CD14-positive monocyte (primary cell): ENCODE measurements around the gene PTPRN2. TPM values are rescaled to one million over a fixed set of nuclear protein-coding genes. Genes with fewer than 3 reads are reported as not detected.
A peak's percentile ranks its signal among the peaks of the same experiment; 100 is the strongest.
"Not testable (repeated sequence)": the region's sequence is repeated elsewhere in the genome, so short reads cannot be mapped to it uniquely, and the experiment has no call there.

Experiments
- DNase-seq, 3 donors: peaks; one replicate each; pipeline ENCODE4 v3.0.0-alpha.2; 2011 to 2022
- H2AFZ ChIP-seq: 2 replicates; pipeline ENCODE4 v1.6.0; 2012; ENCODE audit warnings: mild to moderate bottlenecking, low read depth, low read length, inconsistent platforms; ENCODE audit not compliant: insufficient read depth, poor library complexity, severe bottlenecking
- H3K27ac ChIP-seq, 2 donors: 1 replicate in 1 of 2; 2 replicates in 1 of 2; pipeline ENCODE4 v1.5.1; 2012 to 2013; ENCODE audit warnings: low read length in 2 of 2, control low read depth in 1 of 2, inconsistent platforms in 1 of 2, low read depth in 1 of 2, mild to moderate bottlenecking in 1 of 2
- H3K27me3 ChIP-seq, 2 donors: one replicate each; pipeline versions ENCODE4 v1.6.0 to v1.6.1; 2011 to 2013; ENCODE audit warnings: low read length in 2 of 2; ENCODE audit not compliant: control insufficient read depth in 2 of 2, insufficient read depth in 2 of 2
- H3K36me3 ChIP-seq, 2 donors: replicated peaks in 1 of 2; 1 replicate in 1 of 2; 2 replicates in 1 of 2; pipeline versions ENCODE4 v1.5.1 to v1.6.1; 2012 to 2013; ENCODE audit warnings: low read length in 2 of 2, control low read depth in 1 of 2, inconsistent platforms in 1 of 2, mild to moderate bottlenecking in 1 of 2; ENCODE audit not compliant: insufficient read depth in 2 of 2, control insufficient read depth in 1 of 2
- H3K4me1 ChIP-seq, 2 donors: 1 replicate in 1 of 2; 2 replicates in 1 of 2; pipeline versions ENCODE4 v1.5.1 to v1.6.1; 2012 to 2013; ENCODE audit warnings: low read length in 2 of 2, control low read depth in 1 of 2, inconsistent platforms in 1 of 2, mild to moderate bottlenecking in 1 of 2, moderate library complexity in 1 of 2; ENCODE audit not compliant: insufficient read depth in 2 of 2, control insufficient read depth in 1 of 2
- H3K4me2 ChIP-seq: replicated peaks from 2 replicates; pipeline ENCODE3; 2012; ENCODE audit warnings: low read length, moderate library complexity, mild to moderate bottlenecking; ENCODE audit not compliant: poor library complexity, severe bottlenecking; ENCODE audit errors: extremely low read depth
- H3K4me3 ChIP-seq, 3 experiments: fragments of 200-600 bp in 1 of 3; sonication (generic) in 1 of 3; replicated peaks in 1 of 3; 1 replicate in 2 of 3; 2 replicates in 1 of 3; pipeline ENCODE4 v1.5.1; 2011 to 2013; ENCODE audit warnings: low read length in 3 of 3, mild to moderate bottlenecking in 3 of 3, control low read depth in 2 of 3, low read depth in 2 of 3, inconsistent platforms in 1 of 3, moderate library complexity in 1 of 3
- H3K79me2 ChIP-seq: 2 replicates; pipeline ENCODE4 v1.6.0; 2012; ENCODE audit warnings: mild to moderate bottlenecking, control low read depth, inconsistent platforms, low read length, moderate library complexity; ENCODE audit not compliant: insufficient read depth
- H3K9ac ChIP-seq: 2 replicates; pipeline ENCODE4 v1.6.0; 2017; ENCODE audit warnings: low read length, mild to moderate bottlenecking; ENCODE audit not compliant: insufficient read depth, poor library complexity, severe bottlenecking
- H3K9me3 ChIP-seq, 2 donors: replicated peaks in 1 of 2; 1 replicate in 1 of 2; 2 replicates in 1 of 2; pipeline versions ENCODE4 v1.5.1 to v1.6.1; 2012 to 2013; ENCODE audit warnings: low read length in 2 of 2, control low read depth in 1 of 2; ENCODE audit not compliant: control insufficient read depth in 1 of 2, insufficient read depth in 1 of 2
- H4K20me1 ChIP-seq: 2 replicates; pipeline ENCODE4 v1.6.0; 2012; ENCODE audit warnings: mild to moderate bottlenecking, low read length, control low read depth, moderate library complexity; ENCODE audit not compliant: insufficient read depth
- H3K27ac Mint-ChIP-seq, 7 donors: one replicate each; pipeline ENCODE4 v1.8.0; 2020; ENCODE audit warnings: mild to moderate bottlenecking in 7 of 7, mixed read lengths in 7 of 7, moderate library complexity in 6 of 7, inconsistent platforms in 2 of 7
- H3K27me3 Mint-ChIP-seq, 3 donors: one replicate each; pipeline ENCODE4 v1.8.0; 2021 to 2022; ENCODE audit warnings: low read depth in 3 of 3, mild to moderate bottlenecking in 3 of 3, mixed read lengths in 3 of 3, moderate library complexity in 3 of 3, inconsistent platforms in 1 of 3
- H3K36me3 Mint-ChIP-seq, 2 donors: one replicate each; pipeline ENCODE4 v1.8.0; 2020; ENCODE audit warnings: mixed read lengths in 2 of 2, inconsistent platforms in 1 of 2, mild to moderate bottlenecking in 1 of 2
- H3K4me1 Mint-ChIP-seq: one replicate; pipeline ENCODE4 v1.8.0; 2020; ENCODE audit warnings: mild to moderate bottlenecking, mixed read lengths
- H3K4me3 Mint-ChIP-seq, 2 donors: one replicate each; pipeline ENCODE4 v1.8.0; 2020; ENCODE audit warnings: mild to moderate bottlenecking in 2 of 2, mixed read lengths in 2 of 2, moderate library complexity in 1 of 2
- H3K9me3 Mint-ChIP-seq, 7 donors: one replicate each; pipeline ENCODE4 v1.8.0; 2020 to 2022; ENCODE audit warnings: mixed read lengths in 7 of 7, mild to moderate bottlenecking in 6 of 7, moderate library complexity in 6 of 7, inconsistent platforms in 2 of 7
- WGBS: methylation state at CpG from one replicate; pipeline ENCODE4 v1.1.5; 2013; ENCODE audit warnings: missing lambda C conversion rate; ENCODE audit not compliant: insufficient coverage; 5-methylcytosine and 5-hydroxymethylcytosine counted together
- intact Hi-C, 2 donors: fragments of 100-400 bp; cut with micrococcal nuclease; formaldehyde crosslinking; loops; one replicate each; pipeline versions ENCODE4 v1.15.0 to v1.15.1; 2023
- polyA plus RNA-seq, 3 donors: library from polyadenylated mRNA; depleted of rRNA in 1 of 3; unstranded in 2 of 3; stranded (reverse) in 1 of 3; fragments of 300-500 nt in 2 of 3; fragments of >200 nt in 1 of 3; fragmentation: Illumina TruSeq in 2 of 3; gene quantifications; 1 replicate in 2 of 3; 2 replicates in 1 of 3; pipeline ENCODE4 v1.2.3, GENCODE V29; 2012 to 2021
- TF ChIP-seq, protein P1 (sequence below): fragments of 200-600 bp; IDR thresholded peaks from one replicate; pipeline ENCODE4 v1.8.0; 2022; ENCODE audit warnings: antibody characterized with exemption, mild to moderate bottlenecking

The PTPRN2 gene
- polyA plus RNA-seq, 3 donors = 0.25 to 1.4 (median 0.97) TPM

DNA sequence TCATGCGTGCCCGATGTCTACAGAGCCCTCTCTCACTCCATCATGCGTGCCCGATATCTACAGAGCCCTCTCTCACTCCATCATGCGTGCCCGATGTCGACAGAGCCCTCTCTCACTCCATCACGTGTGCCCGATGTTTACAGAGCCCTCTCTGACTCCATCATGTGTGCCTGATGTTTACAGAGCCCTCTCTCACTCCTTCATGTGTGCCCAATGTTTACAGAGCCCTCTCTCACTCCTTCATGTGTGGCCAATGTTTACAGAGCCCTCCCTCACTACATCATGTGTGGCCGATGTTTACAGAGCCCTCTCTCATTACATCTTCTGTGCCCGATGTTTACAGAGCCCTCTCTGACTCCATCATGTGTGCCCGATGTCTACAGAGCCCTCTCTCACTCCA, 740.9 kb downstream of the PTPRN2 start:
- 96% methylated on average over 4 of the region's 12 CpGs for WGBS
- H2AFZ ChIP-seq, H3K27ac Mint-ChIP-seq, H3K9me3 Mint-ChIP-seq, DNase-seq, H4K20me1 ChIP-seq, H3K9ac ChIP-seq, H3K4me3 Mint-ChIP-seq, H3K27me3 ChIP-seq, H3K9me3 ChIP-seq, intact Hi-C loops, H3K4me2 ChIP-seq, H3K79me2 ChIP-seq, H3K36me3 Mint-ChIP-seq, H3K36me3 ChIP-seq: not testable (repeated sequence)
- Histone ChIP-seq H3K4me1 (peaks cover 26 to 30% of the 10 kb centered on the region in 2 donors), H3K4me3 (peak overlapping the region in 1 of 3 experiments; percentile 49), H3K27ac (peak overlapping the region; percentile 69 to 83)
- Mint-ChIP-seq H3K4me1 (peaks cover 14% of the 10 kb centered on the region), H3K27me3 (peaks cover 3 to 13% (median 6%) of the 10 kb centered on the region in 3 donors)

DNA sequence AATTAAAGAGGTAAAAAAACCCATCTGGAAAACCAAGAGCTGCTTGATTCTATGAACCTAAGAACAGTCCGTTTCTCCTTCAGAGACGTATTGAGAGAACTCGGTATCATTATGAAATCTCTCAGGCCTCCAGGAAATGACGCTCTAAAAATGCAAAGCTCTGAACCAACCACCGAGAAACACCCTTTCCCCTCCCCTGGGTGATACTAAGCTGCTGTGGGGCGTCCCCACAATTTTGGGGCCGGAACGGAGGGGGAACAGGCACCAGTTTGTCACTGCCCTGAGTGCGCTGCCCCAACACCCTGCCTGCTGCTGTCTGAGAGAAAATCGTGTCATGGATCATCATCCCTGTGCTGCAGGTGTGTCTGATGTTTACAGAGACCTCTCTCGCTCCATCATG, 741.4 kb downstream of the PTPRN2 start:
- H3K4me3 Mint-ChIP-seq = peak overlapping the region in 1 of 2 donors; percentile 43
- Histone ChIP-seq H3K9me3 (no peaks in the 10 kb centered on the region), H3K9ac (peak overlapping the region; percentile 46), H3K27ac (peak overlapping the region; percentile 69 to 83), H3K4me3 (peak overlapping the region in 1 of 3 experiments; percentile 49), H3K27me3 (no peaks in the 10 kb centered on the region), H4K20me1 (no peaks in the 10 kb centered on the region), H3K4me2 (peak overlapping the region; percentile 50), H2AFZ (peak overlapping the region; percentile 26), H3K4me1 (peaks cover 21 to 25% of the 10 kb centered on the region in 2 donors), H3K36me3 (no peaks in the 10 kb centered on the region), H3K79me2 (no peaks in the 10 kb centered on the region)
- WGBS = 16% methylated on average over 7 of the region's 11 CpGs
- TF ChIP-seq, protein P1, sequence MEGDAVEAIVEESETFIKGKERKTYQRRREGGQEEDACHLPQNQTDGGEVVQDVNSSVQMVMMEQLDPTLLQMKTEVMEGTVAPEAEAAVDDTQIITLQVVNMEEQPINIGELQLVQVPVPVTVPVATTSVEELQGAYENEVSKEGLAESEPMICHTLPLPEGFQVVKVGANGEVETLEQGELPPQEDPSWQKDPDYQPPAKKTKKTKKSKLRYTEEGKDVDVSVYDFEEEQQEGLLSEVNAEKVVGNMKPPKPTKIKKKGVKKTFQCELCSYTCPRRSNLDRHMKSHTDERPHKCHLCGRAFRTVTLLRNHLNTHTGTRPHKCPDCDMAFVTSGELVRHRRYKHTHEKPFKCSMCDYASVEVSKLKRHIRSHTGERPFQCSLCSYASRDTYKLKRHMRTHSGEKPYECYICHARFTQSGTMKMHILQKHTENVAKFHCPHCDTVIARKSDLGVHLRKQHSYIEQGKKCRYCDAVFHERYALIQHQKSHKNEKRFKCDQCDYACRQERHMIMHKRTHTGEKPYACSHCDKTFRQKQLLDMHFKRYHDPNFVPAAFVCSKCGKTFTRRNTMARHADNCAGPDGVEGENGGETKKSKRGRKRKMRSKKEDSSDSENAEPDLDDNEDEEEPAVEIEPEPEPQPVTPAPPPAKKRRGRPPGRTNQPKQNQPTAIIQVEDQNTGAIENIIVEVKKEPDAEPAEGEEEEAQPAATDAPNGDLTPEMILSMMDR = no peak
- peaks cover 4 to 13% (median 8%) of the 10 kb centered on the region in 3 donors for H3K27me3 Mint-ChIP-seq
- no peaks in the 10 kb centered on the region for H3K36me3 Mint-ChIP-seq
- peak; percentile 67 to 78 (median 73) for DNase-seq
- H3K27ac Mint-ChIP-seq = no peak overlapping the region
- H3K4me1 Mint-ChIP-seq = peaks cover 10% of the 10 kb centered on the region
- intact Hi-C loops = no loop called here
- peaks cover 0 to 5% (median 0%) of the 10 kb centered on the region in 7 donors for H3K9me3 Mint-ChIP-seq
